HG02973 (cell line): ENCODE data around the gene SYNDIG1.
"Not testable (repeated sequence)": the region's sequence is repeated elsewhere in the genome, so short reads cannot be mapped to it uniquely, and the experiment has no call there.

ENCODE experiments used
- ATAC-seq: cut with Tn5 transposase; IDR thresholded peaks from one replicate; pipeline ENCODE4 v1.9.1; 2021; ENCODE audit warnings: moderate library complexity; ENCODE audit not compliant: unreplicated experiment

SYNDIG1 gene

GRCh38 chr20:24605937-24606455 lies 136.6 kb downstream of the SYNDIG1 start:
- no peak for ATAC-seq

GRCh38 chr20:24607402-24607801 lies 138.0 kb downstream of the SYNDIG1 start:
- ATAC-seq, result no peak

- ATAC-seq, result peak; percentile 60
Observed at GRCh38 chr20:24608926-24609667, 139.7 kb downstream of the SYNDIG1 start.

DNA sequence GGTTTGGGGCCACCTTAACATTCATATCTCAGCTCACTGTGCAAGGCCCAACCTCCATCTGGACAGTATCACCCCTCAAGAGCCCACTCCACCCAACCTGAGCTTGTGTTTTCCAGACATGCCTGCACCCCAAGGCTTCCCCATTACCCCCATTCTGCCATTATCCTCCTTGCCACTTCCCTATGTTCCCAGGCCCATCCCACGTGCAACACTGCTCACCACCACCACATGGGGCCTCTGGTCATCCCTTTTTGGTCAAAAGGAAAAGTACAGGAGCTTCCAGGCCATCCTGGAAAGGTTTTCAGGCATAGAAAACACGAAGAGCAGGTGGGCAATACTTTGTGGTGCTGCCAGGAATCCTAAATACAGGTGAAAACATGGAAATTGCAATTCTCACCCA lies 140.3 kb downstream of the SYNDIG1 start:
- ATAC-seq, result no peak

DNA sequence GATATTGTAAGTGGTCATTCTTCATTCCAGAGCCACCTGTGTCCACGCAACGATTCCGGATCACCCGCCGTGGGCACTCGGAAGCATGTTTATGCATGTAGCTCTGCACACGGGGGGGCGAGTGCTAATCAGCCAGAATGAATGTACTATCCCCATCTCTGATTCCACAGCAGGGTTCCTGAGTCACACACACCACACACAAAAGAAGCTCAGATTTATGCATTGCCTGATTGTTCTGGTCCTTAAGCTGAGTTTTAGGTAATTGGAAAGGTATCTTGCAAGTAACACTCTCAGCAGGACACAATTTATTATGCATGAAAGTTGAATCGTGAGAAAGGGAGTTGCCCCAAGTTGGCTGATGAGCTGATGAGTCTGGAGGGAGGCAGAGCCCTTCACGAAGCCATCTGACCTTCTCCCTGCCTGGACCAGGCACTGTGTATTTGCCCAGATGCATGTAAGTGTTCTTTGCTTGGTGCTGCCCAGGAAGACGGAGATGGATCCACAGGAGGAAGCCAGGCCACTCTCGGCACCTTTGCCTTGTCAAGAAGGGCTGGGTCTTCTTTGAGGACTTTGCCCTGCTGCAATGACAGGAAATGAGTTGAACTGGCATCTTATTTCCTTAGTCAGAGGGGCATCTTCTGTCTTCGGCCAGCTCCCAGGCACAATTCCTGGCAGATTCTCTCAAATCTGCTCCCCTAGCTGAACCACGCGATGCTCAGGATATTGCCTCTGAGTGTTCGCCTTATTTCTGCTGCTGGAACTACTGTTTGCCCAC lies 141.1 kb downstream of the SYNDIG1 start:
- ATAC-seq, result no peak

GRCh38 chr20:24611360-24612140 lies 142.1 kb downstream of the SYNDIG1 start:
- ATAC-seq, result no peak

- ATAC-seq, result no peak
Observed at GRCh38 chr20:24612799-24613775, 143.7 kb downstream of the SYNDIG1 start.

DNA sequence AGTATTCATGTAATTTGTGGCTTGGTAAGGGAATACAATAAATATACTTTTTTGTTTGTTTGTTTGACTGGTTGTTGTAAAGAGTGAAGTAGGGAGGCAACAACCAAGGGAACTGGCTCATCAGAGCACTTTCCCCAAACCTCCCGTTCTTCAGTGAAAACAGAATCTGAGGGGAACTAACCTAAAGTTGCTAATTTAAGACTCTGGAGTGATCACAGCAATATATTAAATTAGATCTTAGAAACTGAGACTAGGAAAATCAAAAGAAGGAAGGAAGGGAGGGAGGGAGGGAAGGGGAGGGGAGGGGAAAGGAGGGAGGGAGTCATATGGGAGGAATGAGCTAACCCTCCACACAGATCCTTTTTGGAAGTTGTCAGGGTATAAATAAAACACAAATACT lies 144.9 kb downstream of the SYNDIG1 start:
- no peak for ATAC-seq

DNA sequence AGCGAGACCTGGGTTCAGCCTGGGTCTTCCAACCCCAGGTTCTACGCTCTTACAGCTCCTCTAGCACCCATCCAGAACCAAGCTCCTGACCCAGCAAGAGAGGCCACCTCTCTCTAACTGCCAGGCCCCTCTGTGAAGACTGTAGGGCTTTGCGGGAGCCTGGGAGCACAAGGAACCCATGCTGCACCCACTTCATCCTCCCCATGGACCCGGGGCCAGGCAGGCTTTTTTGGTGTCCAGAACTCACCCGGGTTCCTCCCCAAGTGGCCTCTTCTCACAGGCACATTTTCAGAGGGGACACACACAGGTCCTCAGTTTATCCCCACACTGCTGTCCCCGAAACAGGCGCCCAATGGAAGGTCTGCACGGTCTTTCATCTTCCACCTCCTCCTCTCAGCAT lies 145.9 kb downstream of the SYNDIG1 start:
- ATAC-seq, result no peak

GRCh38 chr20:24616258-24617079 lies 147.0 kb downstream of the SYNDIG1 start:
- ATAC-seq, result no peak

DNA sequence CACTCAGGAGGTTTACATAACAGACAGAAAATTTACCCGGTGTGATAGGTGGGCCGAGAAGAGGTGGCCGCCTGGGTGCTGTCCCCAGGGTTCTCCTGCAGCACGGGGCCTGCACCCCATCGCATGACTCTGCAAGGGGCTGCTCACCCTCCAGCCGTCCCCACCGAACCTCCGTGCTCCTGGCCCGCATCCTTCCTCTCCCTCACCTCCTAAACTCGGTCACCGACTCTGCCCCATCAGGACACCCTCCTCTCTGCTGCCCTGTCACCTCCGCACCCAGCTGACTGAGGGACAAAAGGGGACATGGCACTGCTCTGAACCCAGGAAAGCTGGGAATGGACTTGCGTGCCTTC lies 147.6 kb downstream of the SYNDIG1 start:
- no peak for ATAC-seq

DNA sequence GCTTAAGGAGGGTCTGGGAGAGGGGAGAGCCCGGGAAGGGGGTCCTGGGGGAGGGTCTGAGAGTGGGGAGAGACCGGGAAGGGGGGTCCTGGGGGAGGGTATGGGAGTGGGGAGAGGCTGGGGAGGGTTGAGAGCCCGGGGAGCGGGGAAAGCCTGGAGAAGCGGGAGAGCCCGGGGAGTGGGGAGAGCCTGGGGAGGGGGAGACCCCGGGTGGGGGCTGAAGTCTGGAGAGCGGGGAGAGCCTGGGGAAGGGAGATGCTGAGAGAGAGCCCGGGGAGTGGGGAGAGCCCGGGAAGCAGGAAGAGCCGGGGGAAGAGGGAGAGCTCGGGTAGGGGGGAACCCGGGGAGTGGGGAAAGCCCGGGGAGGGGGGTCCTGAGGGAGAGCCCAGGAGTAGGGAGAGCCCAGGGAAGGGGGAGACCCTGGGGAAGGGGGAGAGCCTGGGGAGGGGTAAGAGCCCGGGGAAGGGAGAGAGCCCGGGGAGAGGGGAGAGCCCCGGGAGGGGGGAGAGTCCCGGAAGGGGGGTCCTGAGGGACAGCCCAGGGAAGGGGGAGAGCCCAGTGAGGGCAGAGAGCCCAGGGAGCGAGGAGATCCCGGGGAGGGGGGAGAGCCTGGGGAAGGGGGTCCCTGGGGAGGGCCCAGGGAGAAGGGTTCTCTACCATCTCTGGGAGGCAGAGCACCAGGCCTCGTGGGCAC lies 148.5 kb downstream of the SYNDIG1 start:
- ATAC-seq, result no peak

- no peak for ATAC-seq
Observed at GRCh38 chr20:24618739-24619138, 149.3 kb downstream of the SYNDIG1 start.

DNA sequence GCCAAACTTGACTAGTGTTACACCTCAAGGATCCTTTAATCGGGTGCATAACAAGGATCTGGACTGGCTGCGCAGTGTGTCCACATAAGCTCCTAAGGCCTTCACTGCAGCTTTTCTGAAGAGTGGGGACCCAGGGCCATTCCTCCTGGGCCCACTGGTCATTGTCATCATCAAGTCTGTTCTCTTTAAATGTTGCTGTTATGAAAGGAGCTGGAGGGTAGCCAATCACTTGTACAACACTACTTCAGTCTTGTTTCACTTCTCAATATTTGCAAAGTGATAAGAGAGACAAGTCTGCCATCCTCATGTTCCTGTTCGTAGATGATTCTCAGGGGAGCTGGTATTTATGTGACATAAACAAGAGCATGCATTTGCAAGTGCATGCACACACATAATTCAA lies 149.8 kb downstream of the SYNDIG1 start:
- no peak for ATAC-seq

DNA sequence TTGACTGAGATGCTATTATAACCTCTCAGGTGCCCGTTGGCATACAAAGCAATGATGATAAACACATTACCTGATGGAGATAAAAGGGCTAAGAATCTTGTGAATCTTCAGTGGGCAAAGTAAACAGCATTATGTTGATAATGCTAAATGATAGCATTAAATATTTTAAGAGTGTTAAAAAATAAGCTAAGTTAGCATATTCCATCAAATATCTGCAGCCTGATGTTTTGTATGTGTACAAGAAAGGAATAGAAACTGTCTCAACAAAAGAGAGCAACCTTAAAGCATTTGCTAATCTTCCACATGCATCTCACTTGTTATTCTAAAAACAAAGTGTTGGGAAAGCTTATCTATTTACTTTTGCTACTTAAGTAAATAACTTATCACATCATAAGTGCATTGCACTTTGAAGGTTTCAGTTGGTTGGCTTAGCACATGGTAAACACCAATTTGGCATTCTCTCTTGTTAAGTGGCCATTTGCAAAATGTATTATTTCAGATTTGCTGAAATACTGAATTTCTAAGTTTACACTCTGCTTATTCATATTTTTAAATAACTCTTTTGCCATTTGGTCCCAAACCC lies 151.6 kb downstream of the SYNDIG1 start:
- no peak for ATAC-seq

GRCh38 chr20:24622856-24623255 lies 153.4 kb downstream of the SYNDIG1 start:
- ATAC-seq, result no peak

DNA sequence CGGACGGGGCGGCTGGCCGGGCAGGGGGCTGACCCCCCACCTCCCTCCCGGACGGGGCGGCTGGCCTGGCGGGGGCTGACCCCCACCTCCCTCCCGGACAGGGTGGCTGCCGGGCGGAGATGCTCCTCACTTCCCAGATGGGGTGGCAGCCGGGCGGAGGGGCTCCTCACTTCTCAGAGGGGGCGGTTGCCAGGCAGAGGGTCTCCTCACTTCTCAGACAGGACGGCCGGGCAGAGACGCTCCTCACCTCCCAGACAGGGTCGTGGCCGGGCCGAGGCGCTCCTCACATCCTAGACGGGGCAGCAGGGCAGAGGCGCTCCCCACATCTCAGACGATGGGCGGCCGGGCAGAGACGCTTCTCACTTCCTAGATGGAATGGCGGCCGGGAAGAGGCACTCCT lies 156.7 kb downstream of the SYNDIG1 start:
- not testable (repeated sequence) for ATAC-seq

GRCh38 chr20:24627291-24627690 lies 157.9 kb downstream of the SYNDIG1 start:
- ATAC-seq, result no peak
